Effector memory CD4-positive, alpha-beta T cell (primary cell): ENCODE measurements around the gene TMPRSS12.
"Not testable (repeated sequence)": the region's sequence is repeated elsewhere in the genome, so short reads cannot be mapped to it uniquely, and the experiment has no call there.

Source experiments
- DNase-seq, 3 donors: peaks; one replicate each; pipeline ENCODE4 v3.0.0-alpha.2; 2020
- H3K27ac ChIP-seq: 2 replicates; pipeline ENCODE4 v1.7.0; 2013; ENCODE audit warnings: mild to moderate bottlenecking, low read length, moderate library complexity; ENCODE audit not compliant: insufficient read depth, poor library complexity, severe bottlenecking
- H3K27me3 ChIP-seq: replicated peaks from 2 replicates; pipeline ENCODE4 v1.7.0; 2013; ENCODE audit warnings: mild to moderate bottlenecking, low read length; ENCODE audit not compliant: insufficient read depth, control insufficient read depth, poor library complexity, severe bottlenecking
- H3K36me3 ChIP-seq: 2 replicates; pipeline ENCODE4 v1.7.0; 2013; ENCODE audit warnings: mild to moderate bottlenecking, low read length, moderate library complexity; ENCODE audit not compliant: control insufficient read depth, insufficient read depth
- H3K4me1 ChIP-seq: 2 replicates; pipeline ENCODE4 v1.7.0; 2013; ENCODE audit warnings: low read length, mild to moderate bottlenecking; ENCODE audit not compliant: control insufficient read depth, insufficient read depth, poor library complexity, severe bottlenecking
- H3K4me3 ChIP-seq: 2 replicates; pipeline ENCODE4 v1.7.0; 2013; ENCODE audit warnings: low read length, low read depth, mild to moderate bottlenecking; ENCODE audit not compliant: insufficient read depth, poor library complexity, severe bottlenecking
- H3K9me3 ChIP-seq: 2 replicates; pipeline ENCODE4 v1.7.0; 2013; ENCODE audit warnings: mild to moderate bottlenecking, low read length, moderate library complexity; ENCODE audit not compliant: control insufficient read depth

TMPRSS12 gene

DNA sequence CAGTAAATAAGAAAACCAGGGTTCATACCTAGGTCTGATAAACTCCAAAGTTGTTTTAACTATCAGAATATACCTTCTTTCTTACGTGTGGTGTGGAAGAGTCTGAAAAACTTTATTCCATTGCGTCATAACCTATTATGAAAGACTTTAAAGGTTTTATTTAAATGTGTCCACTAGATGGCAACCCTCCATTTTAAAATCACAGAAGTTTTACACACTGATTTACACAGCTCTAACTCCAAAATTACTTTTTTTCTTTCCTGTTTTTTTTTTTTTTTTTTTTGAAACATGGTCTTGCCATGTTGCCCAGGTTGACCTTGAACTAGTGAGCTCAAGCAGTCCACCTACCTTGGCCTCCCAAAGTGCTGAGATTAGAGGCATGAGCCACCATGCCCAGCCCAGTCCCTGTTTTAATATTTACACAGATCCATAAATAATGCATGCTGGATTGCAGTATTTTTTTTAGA is 17.3 kb upstream of the TMPRSS12 start:
- H3K27me3 ChIP-seq = no peaks in the 10 kb centered on the region
- no peak overlapping the region for H3K4me3 ChIP-seq
- DNase-seq = no peak
- no peaks in the 10 kb centered on the region for H3K36me3 ChIP-seq
- no peaks in the 10 kb centered on the region for H3K4me1 ChIP-seq
- H3K27ac ChIP-seq = no peak overlapping the region
- no peaks in the 10 kb centered on the region for H3K9me3 ChIP-seq

DNA sequence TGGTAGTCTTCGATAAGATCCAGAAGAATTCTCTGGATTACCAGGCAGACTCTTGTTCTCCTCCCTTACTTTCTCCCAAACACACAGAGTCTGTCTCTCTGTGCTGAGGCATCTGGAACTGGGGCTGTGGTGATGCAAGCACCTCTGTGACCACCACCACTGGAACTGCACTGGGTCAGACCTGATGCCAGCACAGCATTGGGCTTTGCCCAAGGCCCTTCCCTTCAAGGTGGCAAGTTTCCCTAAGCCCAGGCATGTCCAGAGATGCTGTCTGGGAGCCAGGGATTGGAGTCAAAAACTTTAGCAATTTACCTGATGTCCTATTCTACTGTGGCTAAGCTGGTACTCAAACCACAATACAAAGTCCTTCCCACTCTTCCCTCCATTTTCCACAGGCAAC is 14.6 kb upstream of the TMPRSS12 start:
- no peaks in the 10 kb centered on the region for H3K27me3 ChIP-seq
- H3K9me3 ChIP-seq = no peaks in the 10 kb centered on the region
- H3K36me3 ChIP-seq = no peaks in the 10 kb centered on the region
- H3K4me3 ChIP-seq = no peak overlapping the region
- H3K27ac ChIP-seq = no peak overlapping the region
- no peaks in the 10 kb centered on the region for H3K4me1 ChIP-seq
- no peak for DNase-seq

DNA sequence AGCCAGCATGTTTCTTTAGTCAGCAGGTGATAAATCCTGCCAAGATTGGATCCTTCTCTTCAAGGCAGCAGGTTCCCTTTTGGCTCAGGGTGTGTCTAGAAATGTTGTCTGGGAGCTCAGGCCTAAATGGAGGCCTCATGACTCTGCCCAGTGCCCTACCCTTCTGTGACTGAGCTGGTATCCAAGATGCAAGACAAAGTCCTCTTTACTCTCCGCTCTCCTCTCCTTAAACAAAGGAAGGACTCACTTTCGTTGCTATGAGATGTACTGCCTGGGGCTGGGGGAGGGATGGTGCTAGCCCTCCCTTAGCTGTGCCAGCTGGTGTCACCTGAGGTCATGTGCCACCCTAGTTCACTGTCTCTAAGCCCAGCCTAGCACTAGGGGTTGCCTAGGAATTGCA is 13.8 kb upstream of the TMPRSS12 start:
- Histone ChIP-seq H3K27ac (no peak overlapping the region), H3K27me3 (no peaks in the 10 kb centered on the region), H3K4me1 (no peaks in the 10 kb centered on the region), H3K4me3 (no peak overlapping the region), H3K9me3 (no peaks in the 10 kb centered on the region), H3K36me3 (no peaks in the 10 kb centered on the region)
- no peak for DNase-seq

DNA sequence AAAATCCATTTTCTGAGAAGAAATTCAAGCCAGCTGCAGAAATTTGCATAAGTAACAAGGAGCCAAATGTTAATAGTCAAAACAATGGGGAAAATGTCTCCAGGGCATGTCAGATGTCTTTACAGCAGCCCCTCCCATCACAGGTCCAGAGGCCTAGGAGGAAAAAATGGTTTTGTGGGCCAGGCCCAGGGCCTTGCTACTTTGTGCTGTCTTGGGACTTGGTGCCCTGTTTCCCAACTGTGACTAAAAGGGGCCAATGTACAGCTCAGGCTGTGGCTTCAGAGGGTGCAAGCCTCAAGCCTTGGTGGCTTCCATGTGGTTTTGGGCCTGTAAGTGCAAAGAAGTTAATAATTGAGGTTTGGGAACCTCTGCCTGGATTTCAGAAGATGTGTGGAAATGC is 8.9 kb upstream of the TMPRSS12 start:
- not testable (repeated sequence) for H3K36me3 ChIP-seq, H3K9me3 ChIP-seq, H3K27me3 ChIP-seq, H3K4me1 ChIP-seq, DNase-seq, H3K27ac ChIP-seq, H3K4me3 ChIP-seq

DNA sequence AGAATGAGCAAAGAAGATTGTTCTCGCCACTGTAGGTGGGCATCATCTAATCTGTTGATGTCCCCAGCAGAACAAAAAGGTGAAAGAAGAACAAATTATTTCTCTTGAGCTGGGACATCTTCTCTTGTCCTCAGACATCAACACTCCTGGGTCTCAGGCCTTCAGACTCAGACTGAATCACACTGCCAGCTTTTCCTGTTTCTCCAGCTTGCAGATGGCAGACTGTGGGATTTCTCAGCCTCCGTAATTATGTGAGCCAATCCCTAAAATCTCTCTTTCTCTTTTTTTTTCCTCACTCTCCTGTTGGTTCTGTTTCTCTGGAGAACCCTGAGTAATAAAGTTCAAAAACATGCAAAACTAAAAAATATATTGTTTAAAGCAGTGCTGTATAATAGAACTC is 3.7 kb upstream of the TMPRSS12 start:
- DNase-seq = no peak
- Histone ChIP-seq H3K36me3 (no peaks in the 10 kb centered on the region), H3K27me3 (no peaks in the 10 kb centered on the region), H3K9me3 (no peaks in the 10 kb centered on the region), H3K4me1 (no peaks in the 10 kb centered on the region), H3K27ac (no peak overlapping the region), H3K4me3 (no peak overlapping the region)

DNA sequence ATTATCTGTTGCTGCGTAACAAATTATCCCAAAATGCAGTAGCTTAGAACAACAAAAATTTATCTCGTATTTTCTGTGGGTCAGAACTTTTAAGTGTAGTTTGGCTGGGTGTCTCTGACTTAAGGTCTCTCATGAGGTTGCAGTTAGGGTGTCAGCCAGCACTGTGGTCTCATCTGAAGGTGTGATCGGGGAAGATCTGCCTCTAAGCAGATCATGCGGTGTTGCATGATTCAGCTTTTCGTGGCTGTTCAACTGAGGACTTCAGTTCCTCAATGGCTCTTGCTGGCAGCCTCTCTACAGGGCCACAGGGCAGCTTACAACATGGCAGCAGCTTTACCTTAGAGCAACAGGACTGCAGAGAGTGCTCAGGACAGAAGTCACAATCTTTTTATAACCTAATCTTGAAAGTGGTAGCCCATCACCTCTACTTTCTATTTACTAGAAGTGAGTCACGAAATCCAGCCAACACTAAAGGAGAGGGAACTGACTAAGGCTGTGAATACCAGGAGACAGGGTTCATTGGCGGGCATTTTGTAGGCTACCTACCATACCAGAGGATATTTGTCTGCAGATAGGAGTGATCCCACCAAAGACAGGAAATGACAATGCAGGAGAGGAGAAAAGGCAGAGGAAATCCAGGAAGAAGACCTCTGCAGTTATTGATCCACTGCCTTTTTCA is 1.8 kb upstream of the TMPRSS12 start:
- DNase-seq = no peak
- H3K4me3 ChIP-seq = no peak overlapping the region

DNA sequence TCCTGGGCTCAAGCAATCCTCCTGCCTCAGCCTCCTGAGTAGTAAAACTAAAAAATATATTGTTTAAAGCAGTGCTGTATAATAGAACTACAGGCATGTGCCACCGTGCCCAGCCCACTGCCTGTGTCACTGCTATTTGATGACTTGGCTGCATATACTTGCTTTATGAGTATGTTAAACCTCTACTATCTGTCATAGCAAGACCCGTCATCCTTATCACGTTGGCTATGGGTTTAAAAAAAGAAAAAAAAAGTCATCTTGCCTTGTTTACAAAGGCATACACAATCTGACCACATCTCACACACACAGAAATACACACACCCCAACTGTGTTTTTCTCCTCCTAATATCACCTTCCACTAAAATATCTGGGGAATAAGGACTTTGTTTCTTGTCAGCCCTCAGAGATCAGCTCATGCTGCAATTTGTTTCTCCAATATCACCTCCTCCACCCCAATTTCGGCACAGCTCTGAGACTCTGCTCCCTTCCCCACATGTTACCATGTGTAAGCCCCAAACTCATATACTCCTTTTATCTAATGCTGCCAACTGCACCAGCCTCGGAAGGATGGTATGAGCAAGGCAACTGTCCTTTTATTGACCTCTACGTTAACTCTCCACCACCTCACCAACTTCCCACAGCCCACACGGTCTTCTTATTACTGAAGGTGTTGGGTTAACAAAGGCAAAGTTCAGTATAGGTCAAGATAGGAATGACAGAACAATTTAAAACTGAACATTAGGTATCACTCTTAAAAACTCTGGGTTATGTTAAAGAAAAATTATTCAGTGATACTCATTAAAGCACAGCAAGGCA is 802 bp upstream of the TMPRSS12 start:
- no peaks in the 10 kb centered on the region for H3K27me3 ChIP-seq
- DNase-seq = no peak
- H3K27ac ChIP-seq = no peak overlapping the region
- no peak overlapping the region for H3K4me3 ChIP-seq
- H3K9me3 ChIP-seq = no peaks in the 10 kb centered on the region
- no peaks in the 10 kb centered on the region for H3K36me3 ChIP-seq
- no peaks in the 10 kb centered on the region for H3K4me1 ChIP-seq

More for the DNA sequence above, 1.8 kb upstream of the TMPRSS12 start:
- no peaks in the 10 kb centered on the region for H3K36me3 ChIP-seq
- no peaks in the 10 kb centered on the region for H3K27me3 ChIP-seq
- no peak overlapping the region for H3K27ac ChIP-seq
- no peaks in the 10 kb centered on the region for H3K4me1 ChIP-seq
- no peaks in the 10 kb centered on the region for H3K9me3 ChIP-seq

- H3K27ac ChIP-seq = no peak overlapping the region
- no peaks in the 10 kb centered on the region for H3K4me1 ChIP-seq
- no peak for DNase-seq
- no peaks in the 10 kb centered on the region for H3K36me3 ChIP-seq
- H3K9me3 ChIP-seq = no peaks in the 10 kb centered on the region
- H3K27me3 ChIP-seq = no peaks in the 10 kb centered on the region
- H3K4me3 ChIP-seq = no peak overlapping the region
Measured at GRCh38 chr12:50845021-50845647, 2.4 kb downstream of the TMPRSS12 start.

DNA sequence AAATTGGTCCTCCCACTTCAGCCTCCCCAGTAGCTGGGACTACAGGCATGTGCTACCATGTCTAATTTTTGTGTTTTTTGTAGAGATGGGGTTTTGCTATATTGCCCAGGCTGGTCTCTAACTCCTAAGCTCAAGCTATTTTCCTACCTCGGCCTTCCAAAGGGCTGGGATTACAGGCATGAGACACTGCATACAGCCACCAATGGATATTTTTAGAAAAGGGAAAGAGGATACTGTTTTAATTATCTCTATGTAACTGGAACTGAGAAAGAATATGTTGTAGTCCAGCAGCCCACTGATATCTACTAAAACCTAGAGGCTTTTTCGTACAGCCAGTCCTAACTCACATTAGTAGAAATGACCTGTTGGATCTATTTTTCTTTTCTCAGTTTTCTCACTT is 6.2 kb downstream of the TMPRSS12 start:
- Histone ChIP-seq H3K9me3 (no peaks in the 10 kb centered on the region), H3K27ac (no peak overlapping the region), H3K4me1 (no peaks in the 10 kb centered on the region), H3K36me3 (no peaks in the 10 kb centered on the region), H3K27me3 (no peaks in the 10 kb centered on the region), H3K4me3 (no peak overlapping the region)
- no peak for DNase-seq

- not testable (repeated sequence) for H3K9me3 ChIP-seq, H3K4me1 ChIP-seq, H3K4me3 ChIP-seq, DNase-seq, H3K27me3 ChIP-seq, H3K27ac ChIP-seq, H3K36me3 ChIP-seq
Measured at GRCh38 chr12:50855218-50855617, 12.5 kb downstream of the TMPRSS12 start.
